Cerebellar cortex (tissue), 1 donor: ENCODE results near the gene GRK6.

Experiments
- DNase-seq: peaks from one replicate; pipeline ENCODE4 v3.0.0-alpha.2; 2015; ENCODE audit warnings: low spot score

The GRK6 gene

DNA sequence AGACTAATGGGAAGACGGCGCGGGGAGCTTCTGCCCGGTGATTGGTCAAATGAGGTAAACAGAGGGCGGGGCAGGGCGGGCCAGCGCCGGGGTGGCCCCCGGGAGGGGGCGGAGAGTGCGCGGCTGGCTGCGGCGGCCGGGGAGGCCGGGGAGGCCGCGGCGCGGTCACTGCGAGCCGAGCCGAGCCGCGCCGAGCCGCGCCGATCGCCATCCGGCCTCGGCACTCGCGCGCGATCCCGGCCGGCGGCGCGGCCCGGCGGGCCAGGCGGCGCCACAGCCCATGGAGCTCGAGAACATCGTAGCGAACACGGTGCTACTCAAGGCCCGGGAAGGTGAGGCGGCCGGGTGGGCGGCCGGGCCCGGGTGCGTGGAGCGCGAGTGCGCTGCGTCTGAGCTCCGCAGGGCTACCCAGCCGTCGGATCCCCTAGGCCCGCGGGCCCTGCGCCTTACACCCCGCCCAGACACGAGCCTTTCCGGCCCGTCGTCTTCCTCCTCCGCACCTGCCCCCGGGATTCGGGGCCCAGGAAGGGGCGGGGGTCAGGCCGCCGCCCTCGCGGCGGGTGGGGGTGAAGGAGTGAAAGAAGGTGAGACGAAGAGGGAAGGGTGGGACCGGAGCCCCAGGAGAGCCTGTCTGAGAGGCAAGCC, at the start of gene GRK6:
Gene GRK6, plus strand, starts transcription at position 111 of the 645 bp plus-strand sequence. Its CDS starts 170 bp downstream, at position 281.
- DNase-seq = no peak

DNA sequence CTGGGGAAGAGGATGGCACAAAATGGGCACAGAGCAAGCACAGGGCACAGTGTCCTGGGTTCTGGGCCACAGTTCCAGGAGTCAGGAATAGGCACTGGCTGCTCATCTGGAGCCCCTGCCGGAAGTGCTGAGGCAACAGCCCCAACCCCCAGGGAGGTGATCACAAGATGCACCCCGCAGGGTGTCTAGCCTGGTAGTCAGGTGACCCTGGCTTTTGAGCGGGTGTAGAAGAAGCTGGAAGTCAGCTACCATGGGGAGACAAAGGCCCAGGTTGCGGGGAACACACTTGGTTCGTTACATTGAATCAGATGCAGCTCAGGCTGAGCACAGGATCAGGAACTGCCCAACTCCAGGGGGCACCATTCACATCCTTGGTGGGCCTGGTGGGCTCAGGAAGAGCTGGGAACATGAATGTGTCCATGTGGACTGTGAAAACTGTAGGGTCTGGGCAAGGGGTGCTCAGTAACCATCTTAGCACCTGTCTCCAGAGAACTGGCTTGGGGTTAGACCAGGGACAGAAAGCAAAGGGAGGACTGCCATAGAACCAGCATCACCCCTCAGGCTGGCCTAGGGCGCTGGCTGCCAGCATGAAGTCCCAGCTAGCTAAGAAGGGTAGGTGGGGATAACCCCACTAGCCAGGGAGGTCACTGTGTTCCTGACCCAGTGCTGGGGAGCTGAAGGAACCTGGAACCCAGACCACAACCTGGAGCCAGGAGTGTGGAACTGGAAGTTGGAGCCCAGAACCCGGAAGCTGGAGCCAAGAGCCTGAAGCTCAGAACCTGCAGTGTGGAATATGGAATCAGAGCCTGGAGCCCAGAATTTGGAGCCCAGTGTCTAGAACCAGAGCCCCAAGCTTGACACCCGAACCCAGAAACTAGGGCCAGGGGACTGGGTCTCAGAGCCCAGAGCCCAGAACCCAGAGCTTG, 48.4 kb upstream of the GRK6 start:
- no peak for DNase-seq

DNA sequence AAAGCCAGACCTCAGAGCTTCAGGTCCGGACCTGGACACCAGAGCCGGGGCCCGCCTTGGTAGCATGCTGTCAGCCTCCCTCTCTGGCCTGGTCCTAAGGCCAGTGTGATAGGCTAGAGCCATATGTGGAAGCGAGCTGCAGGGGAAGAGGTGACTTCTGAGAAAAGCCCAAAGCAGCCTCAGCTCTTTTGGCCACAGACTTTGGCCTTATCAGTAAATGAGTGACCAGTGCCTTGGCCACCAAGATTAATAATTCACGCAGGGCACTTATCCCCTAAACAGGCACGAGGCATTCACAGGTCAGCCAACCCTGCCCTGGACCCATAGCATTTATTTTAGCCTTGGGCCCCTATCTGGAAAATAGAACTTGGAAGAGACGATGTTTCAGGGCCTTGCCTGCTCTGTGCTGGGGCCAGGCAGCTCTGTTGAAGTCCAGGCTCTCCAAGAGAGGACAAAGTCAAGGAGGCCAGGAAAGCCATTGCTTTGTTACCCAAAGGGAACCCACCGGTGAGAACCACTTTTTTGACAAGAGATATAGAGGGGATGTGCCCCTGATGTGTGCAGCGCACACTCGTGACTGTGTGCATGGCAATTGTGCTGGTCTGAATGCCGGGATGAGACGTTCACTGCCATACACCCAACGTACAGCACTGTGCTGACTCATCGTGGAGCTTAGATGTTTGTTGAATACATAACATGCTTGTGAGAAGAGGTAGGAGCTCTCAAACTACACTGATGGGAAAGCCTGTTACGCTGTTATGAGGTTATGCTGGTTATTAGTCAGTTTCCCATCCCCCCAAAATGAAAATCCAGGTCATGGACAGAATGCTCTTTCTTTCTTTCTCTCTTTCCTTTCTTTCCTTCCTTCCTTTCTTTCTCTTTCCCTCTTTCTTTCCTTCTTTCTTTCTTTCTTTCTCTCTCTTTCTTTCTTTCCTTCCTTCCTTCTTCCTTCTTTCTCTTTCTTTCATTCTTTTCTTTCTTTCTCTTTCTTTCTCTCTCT, 47.3 kb upstream of the GRK6 start:
- DNase-seq = no peak

DNA sequence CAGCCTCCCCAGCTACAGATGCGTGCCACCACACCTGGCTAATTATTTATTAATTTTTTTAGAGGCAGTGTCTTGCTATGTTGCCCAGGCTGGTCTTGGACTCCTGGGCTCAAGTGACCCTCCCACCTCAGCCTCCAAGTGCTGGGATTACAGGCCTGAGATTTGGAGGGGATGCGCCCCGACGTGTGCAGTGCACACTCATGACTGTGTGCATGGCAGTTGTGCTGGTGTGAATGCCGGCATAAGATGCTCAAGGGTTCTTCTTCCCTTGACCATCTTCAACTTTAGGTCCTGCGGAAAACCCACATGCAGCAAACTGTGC, 45.7 kb upstream of the GRK6 start:
- DNase-seq = no peak

DNA sequence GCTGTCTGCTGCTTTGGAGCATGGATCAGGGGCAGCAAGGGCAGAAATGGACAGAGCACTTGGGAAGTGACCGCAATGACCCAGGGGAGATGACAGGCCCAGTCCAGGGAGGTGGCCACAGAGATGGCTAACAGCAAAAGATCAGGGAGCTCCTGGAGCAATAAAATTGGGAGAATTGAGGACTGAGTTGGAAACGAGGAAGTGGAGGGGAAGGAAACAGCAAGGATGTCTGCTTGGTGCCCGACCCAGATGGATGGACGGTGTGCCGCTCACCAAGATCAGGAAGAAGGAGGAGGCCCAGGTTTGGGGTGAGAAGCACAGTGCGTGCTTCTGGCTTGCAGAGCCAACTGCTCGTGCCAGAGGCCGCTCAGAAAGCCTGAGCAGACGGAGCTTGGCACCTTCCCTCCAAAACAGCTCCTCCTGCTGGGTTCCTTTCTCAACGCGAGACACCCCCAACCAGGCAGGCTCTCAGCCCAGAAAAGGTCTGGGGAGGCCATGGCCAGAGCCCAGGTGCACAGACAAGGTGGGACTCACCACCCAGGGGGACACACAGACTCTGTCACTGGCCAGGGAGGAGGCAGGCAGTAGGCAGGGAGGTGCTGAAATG, 44.0 kb upstream of the GRK6 start:
- DNase-seq = peak; percentile 94

DNA sequence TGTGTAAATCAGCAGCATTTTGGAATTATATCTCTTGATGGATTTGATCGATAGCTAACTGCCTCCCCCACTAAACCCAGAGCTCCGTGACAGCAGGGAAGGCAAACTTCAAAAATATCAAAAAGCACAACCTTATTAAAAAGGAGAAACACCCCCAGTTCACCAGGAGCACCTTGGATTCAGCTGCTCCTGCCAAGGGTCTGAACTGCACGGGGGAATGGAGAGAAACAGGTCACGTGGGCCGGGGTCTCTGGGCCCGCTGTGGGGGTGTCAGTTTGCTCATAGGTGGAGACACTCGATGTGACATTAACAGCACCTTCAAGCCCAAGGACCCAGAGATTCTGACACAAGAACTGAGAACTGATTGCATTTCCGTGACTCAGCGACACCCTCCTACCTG, 43.3 kb upstream of the GRK6 start:
- no peak for DNase-seq

DNA sequence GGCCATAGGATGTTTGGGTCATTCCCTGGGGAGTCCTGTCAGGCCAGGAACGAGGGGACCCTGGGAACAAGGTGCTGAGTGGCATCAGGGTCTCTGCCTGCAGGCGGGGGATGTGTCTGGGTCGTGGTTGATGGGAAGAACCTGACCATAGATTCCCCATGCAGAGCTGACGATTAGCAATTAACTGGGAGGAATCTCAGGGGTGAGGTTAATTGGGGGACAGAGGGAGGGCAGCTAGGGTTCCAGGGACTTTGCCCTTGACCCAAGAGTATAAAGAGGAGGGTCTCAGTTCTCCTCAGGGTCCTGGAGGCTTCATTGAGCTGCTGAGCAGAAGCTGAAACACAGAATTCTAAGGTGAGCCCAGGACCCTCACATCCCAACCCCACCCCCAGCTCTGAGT, 42.3 kb upstream of the GRK6 start, which contains the start of gene SLC34A1:
Gene SLC34A1, plus strand, starts transcription at position 301 of the 400 bp plus-strand sequence. CDS start 1,308 bp downstream, outside the sequence.
- no peak for DNase-seq

DNA sequence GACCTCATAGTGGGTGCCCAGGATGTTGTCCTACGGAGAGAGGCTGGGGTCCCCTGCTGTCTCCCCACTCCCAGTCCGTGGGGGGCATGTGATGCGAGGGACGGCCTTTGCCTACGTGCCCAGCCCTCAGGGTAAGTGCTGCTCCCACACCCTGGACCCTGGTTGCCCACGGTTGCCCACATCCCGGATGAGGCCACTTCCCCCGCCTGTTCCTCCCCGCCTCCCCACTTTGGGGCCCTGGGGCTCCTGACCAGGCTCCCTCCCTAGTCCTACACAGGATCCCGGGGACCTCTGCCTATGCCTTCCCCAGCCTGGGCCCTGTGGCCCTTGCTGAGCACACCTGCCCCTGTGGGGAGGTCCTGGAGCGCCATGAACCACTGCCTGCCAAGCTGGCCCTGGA, 40.8 kb upstream of the GRK6 start:
- no peak for DNase-seq

DNA sequence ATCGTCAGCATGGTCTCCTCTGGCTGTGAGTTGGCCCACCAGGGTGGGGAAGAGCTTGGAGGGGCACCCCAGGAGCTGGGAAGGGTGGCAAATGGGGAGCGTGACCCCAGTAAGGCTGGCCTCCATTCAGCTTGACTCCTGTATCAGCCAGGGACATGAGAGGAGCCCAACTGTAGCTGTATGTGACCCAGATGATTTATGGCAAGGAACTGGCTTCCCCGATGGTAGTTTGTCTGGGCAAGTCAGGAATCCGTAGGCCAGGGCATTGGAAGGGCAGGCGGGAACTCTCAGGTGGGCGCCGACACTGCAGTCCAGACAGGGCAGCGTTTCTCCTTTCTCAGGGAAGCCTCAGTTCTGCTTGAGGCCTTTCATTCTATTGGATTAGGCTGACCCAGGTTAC, 39.9 kb upstream of the GRK6 start:
- DNase-seq = no peak

DNA sequence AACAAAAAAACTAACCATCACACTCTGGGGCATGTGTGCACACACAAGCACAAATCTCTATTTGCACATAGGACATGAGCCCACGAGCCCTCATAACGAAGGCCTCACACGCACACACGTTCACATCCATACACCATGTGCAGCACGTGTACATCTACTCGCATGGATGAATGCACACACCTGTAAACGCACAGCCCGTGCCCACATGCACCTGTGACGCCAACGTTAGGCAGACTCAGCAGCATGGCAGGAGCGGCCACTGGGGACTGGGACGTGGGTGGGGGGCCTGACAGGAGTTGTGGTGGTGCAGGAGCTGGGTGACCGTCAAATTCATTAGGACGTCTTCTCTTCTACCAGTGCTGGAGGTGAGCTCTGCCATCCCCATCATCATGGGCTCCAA, 39.1 kb upstream of the GRK6 start:
- DNase-seq = no peak

DNA sequence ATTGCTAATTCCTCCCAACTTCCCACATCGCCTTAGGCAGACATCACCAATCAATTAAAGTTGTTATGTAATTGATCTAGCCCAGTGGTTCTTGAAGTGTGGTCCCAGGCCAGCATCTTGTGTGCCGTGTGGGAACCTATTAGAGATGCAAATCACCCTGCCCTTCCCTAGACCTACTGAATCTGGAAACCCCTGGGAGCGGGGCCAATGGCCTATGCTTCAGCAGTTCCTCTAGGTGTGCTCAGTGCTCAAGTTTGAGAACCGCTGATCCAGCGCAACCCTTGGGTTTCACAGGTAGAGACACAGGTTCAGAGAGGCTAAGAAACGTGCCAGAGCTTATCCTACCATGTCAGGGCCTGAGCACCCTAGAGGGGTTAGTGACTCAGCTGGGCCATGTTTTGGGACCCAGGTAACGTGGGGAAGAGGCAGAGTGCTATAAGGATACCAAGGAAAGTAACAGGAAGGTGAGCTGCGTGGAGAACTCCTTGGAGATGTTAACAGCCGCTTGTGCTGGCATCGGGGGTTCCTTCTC, 37.9 kb upstream of the GRK6 start:
- DNase-seq = no peak

DNA sequence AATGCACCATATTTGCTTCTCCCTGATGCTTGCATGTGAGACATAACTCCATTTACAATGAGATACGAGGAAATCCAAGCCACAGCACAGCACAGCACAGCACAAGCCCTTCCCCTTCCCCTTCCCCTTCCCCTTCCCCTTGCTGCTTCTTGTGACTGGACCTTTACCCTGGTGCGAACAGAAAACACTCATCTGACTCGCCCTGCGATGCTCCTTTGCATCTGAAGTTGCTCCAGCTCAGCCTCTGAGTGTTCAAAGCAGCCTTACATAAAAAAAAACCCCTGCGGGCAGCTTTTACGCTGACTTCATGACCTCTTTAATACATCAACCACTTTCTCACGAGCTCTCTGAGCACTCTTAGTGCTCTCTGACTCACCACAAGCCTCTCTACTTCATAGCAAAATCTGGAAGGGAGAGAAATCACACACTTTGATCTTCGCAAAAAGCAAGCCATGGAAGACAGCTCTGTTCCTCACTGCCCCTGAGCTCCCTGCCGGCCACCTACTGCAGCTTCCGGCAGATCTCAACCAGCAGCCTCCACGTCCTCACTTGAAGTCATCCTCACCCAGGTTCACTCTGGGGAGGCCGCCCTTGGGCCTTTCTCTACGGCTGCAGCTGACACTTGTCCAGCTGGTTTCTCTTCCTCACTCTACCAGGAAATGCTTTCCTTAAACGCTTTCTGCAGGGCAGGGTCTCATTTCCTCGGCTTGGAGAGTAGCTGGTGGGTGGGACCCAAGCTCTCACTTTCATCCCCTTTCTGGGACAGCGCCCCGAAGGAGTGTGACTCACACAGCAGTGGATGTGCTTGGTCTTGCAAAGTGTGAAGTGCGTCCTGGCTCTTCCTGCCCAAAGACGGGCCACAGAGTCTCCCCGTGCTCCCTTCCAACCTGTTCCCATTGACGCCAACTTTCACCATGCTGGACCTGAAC, 37.0 kb upstream of the GRK6 start:
- DNase-seq = no peak

DNA sequence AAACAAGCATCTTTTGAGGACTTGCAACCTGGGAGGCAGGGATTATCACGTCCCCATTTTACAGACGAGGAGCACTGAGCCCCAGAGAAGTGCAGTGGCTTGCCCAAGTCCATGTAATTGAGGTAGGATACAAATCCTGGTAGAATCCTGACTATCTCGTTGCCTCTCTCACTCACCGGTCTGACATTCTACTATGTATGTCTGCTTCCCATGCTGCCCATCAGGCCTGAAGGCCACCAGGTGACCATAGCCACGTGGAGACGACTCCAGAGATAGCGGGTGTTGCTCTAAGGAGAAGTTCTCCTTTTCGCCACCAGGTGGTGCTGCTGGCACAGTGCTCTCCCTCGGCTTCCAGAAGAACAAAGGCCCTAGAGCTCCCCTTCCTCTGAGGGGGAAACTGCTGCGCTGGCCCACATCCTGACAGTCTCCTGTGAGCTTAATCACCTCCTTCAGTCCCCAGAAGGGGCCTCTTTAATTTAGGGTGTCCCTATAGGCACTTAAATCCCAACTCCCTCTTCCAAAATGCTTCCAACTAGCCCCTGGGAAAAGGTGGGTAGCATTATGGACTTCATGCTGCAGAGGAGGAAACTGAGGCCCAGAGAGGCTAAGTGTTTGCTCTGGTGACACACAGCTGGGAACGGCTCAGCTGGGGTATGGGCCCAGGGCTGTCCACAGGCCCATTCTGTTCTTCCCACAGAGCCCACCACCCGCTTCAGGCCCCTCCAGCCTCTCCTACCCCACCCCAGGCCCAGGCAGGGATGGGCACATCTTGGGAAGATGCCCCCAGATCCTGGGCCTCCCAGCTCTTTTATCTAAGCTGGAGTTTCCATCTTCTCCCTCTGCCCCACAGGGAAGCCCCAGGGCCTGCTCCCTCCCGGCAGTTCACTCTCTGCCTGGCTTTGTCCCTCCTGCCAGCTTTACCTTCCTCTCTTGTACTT, 35.8 kb upstream of the GRK6 start:
- peak; percentile 88 for DNase-seq

DNA sequence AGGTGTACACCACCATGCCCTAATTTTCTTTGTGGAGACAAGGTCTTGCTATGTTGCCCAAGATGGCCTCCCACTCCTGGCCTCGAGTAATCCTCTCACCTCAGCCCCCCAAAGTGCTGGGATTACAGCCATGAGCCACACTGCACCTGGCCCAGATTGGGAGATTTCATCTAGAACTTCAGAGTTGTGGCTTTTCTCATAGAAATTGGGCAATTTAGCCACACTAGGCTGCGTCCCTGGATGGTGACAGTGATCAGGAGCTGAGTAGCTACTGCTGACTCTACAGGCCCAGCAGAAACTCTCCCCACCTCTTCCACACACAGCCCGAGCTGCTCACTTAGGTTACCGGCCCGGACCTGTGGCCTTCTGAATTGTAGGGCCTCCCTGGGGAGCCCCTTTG, 33.7 kb upstream of the GRK6 start:
- no peak for DNase-seq

DNA sequence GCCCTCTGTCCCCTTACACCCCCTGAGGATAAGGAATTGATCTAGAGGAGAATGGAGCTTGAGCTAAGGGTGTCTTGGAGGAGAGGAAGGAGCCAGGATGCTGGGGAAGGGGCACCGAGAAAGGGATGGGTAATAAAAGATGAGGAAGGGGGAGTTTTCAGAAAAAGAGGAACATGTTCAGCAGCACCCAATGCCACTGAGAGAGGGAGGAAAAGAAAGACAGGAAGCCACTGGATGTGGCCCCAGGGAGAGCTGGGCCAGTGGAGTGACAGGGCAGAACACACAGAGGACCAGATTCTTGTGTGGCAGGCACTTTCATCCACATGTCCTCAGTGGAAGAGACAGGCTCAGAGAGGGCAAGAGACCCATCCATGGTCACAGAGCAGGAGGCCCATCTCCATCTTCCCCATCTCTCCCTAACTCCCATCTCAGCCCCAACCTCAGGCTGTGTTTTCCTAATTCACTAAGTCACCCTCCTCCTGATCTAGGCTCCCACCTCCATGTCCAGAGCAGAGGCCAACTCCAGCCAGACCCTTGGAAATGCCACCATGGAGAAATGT, 33.2 kb upstream of the GRK6 start:
- no peak for DNase-seq

DNA sequence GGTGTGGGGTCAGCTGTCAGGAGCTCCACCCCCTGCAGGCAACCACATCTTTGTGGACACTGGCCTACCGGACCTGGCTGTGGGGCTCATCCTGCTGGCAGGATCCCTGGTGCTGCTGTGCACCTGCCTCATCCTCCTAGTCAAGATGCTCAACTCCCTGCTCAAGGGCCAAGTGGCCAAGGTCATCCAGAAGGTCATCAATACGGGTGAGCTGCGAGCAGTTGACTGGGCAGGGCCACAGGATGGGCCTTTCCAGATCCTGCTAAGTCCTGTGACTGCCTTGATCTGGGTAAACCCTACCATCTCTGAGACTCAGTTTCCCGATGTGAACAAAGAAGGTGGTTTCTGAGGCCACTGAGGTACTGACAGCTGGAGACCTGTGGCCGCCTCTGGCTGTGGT, 32.5 kb upstream of the GRK6 start:
- DNase-seq = no peak

DNA sequence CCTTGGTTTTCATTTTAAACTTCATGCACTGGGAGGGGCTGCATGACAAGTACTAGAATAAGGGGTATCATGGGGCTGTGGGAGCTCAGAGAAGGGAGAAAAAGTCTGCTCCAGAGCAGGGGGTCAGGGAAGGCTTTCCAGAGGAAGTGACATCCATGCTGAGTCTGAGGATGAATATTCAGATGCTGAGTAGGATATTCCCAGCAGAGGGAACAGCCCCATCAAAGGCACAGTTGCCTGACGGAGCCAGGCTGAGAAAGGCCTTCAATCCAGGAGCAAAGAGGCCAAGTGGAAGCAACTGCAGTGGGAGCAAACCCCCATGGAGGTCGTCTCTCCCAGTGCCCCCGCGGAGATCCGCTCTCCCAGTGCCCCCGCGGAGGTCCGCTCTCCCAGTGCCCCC, 30.4 kb upstream of the GRK6 start:
- DNase-seq = no peak

DNA sequence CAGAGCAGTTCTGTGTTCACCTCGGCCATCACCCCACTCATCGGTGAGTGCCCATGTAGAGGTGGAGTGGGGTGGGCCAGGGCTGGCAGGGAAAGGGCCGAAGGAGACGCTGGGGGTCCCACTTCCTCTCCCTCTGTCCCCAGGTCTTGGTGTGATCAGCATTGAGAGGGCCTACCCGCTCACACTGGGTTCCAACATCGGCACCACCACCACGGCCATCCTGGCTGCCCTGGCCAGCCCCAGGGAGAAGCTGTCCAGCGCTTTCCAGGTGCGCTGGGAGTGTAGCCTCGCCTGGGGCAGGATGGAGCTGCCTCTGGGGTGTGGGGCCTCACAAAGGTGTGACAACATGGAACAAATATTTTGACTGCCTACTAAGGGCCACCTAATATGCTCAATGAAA, 29.7 kb upstream of the GRK6 start:
- DNase-seq = no peak

DNA sequence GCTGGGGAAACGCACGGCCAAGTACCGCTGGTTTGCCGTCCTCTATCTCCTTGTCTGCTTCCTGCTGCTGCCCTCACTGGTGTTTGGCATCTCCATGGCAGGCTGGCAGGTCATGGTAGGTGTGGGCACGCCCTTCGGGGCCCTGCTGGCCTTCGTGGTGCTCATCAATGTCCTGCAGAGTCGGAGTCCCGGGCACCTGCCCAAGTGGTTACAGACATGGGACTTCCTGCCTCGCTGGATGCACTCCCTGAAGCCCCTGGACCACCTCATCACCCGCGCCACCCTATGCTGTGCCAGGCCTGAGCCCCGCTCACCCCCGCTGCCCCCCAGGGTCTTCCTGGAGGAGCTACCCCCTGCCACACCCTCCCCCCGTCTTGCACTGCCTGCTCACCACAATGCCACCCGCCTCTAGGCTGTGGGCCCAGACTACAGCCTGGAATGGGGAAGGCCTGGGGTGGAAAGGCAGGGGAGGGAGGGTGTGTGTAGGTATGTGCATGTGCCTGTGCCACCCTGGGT, 28.5 kb upstream of the GRK6 start:
- DNase-seq = no peak
